ENCODE results near the gene TMEM91.

GRCh38 chr19:41376241-41376997 is at the start of gene TMEM91:
- TF ChIP-seq, protein P1, sequence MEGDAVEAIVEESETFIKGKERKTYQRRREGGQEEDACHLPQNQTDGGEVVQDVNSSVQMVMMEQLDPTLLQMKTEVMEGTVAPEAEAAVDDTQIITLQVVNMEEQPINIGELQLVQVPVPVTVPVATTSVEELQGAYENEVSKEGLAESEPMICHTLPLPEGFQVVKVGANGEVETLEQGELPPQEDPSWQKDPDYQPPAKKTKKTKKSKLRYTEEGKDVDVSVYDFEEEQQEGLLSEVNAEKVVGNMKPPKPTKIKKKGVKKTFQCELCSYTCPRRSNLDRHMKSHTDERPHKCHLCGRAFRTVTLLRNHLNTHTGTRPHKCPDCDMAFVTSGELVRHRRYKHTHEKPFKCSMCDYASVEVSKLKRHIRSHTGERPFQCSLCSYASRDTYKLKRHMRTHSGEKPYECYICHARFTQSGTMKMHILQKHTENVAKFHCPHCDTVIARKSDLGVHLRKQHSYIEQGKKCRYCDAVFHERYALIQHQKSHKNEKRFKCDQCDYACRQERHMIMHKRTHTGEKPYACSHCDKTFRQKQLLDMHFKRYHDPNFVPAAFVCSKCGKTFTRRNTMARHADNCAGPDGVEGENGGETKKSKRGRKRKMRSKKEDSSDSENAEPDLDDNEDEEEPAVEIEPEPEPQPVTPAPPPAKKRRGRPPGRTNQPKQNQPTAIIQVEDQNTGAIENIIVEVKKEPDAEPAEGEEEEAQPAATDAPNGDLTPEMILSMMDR (conservative IDR thresholded peaks at IDR 0.05; ENCODE audit: low read depth, low read length) = no peak
- TF ChIP-seq, protein P2, sequence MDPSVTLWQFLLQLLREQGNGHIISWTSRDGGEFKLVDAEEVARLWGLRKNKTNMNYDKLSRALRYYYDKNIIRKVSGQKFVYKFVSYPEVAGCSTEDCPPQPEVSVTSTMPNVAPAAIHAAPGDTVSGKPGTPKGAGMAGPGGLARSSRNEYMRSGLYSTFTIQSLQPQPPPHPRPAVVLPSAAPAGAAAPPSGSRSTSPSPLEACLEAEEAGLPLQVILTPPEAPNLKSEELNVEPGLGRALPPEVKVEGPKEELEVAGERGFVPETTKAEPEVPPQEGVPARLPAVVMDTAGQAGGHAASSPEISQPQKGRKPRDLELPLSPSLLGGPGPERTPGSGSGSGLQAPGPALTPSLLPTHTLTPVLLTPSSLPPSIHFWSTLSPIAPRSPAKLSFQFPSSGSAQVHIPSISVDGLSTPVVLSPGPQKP (IDR thresholded peaks at IDR 0.05; ENCODE audit: borderline replicate concordance, low read depth, low read length) = no peak
- TF ChIP-seq MXI1 (IDR thresholded peaks at IDR 0.05; ENCODE audit: borderline replicate concordance, low read depth, low read length) (no peak), USF2 (IDR thresholded peaks at IDR 0.05; ENCODE audit: low read depth, low read length) (no peak), POLR2A (IDR thresholded peaks at IDR 0.05; ENCODE audit: low read depth, low read length) (no peak), MAFK (IDR thresholded peaks at IDR 0.05; ENCODE audit: low read depth, low read length) (no peak), SMC3 (IDR thresholded peaks at IDR 0.05; ENCODE audit: low read depth, low read length) (no peak), CHD1 (IDR thresholded peaks at IDR 0.05; ENCODE audit: low read depth, low read length) (no peak), BHLHE40 (IDR thresholded peaks at IDR 0.05; ENCODE audit: low read depth, low read length) (no peak), MAZ (IDR thresholded peaks at IDR 0.05; ENCODE audit: borderline replicate concordance, low read depth, low read length) (no peak; the same call in 1 of the 2 replicates), CEBPB (IDR thresholded peaks at IDR 0.05; ENCODE audit: low read depth, low read length) (peak; percentile 93)
